GM23248 (cell line): ENCODE measurements around the gene PRPH2. TPM values are rescaled to one million over a fixed set of nuclear protein-coding genes. Genes with fewer than 3 reads are reported as not detected.

Experiments used
- DNase-seq: peaks from one replicate; pipeline ENCODE4 v3.0.0-alpha.2; 2015
- H2AFZ ChIP-seq: fragments of 200-600 bp; sonication (generic); 2 replicates; pipeline ENCODE4 v1.6.1; 2016; ENCODE audit warnings: antibody characterized with exemption
- H3F3A ChIP-seq: fragments of 200-600 bp; sonication (generic); 2 replicates; pipeline ENCODE4 v1.6.1; 2016; ENCODE audit warnings: mild to moderate bottlenecking, antibody characterized with exemption, mixed run types; ENCODE audit not compliant: insufficient read depth
- H3K27ac ChIP-seq: fragments of 200-600 bp; sonication (generic); 2 replicates; pipeline ENCODE4 v1.5.1; 2016; ENCODE audit warnings: mild to moderate bottlenecking
- H3K27me3 ChIP-seq: fragments of 200-600 bp; sonication (generic); replicated peaks from 2 replicates; pipeline ENCODE4 v1.6.1; 2016; ENCODE audit warnings: mild to moderate bottlenecking; ENCODE audit not compliant: insufficient read depth
- H3K36me3 ChIP-seq: fragments of 200-600 bp; sonication (generic); 2 replicates; pipeline ENCODE4 v1.6.1; 2016; ENCODE audit warnings: low read depth, mild to moderate bottlenecking
- H3K4me1 ChIP-seq: fragments of 200-600 bp; sonication (generic); 2 replicates; pipeline ENCODE4 v1.6.1; 2016; ENCODE audit warnings: mild to moderate bottlenecking; ENCODE audit not compliant: insufficient read depth
- H3K4me2 ChIP-seq: fragments of 200-600 bp; sonication (generic); one replicate; pipeline ENCODE4 v1.6.1; 2016; ENCODE audit warnings: mild to moderate bottlenecking; ENCODE audit not compliant: unreplicated experiment
- H3K4me3 ChIP-seq: fragments of 200-600 bp; sonication (generic); 2 replicates; pipeline ENCODE4 v1.5.1; 2016; ENCODE audit warnings: mild to moderate bottlenecking
- H3K79me2 ChIP-seq: fragments of 200-600 bp; sonication (generic); 2 replicates; pipeline ENCODE4 v1.6.1; 2016; ENCODE audit warnings: mild to moderate bottlenecking; ENCODE audit not compliant: insufficient read depth
- H3K9ac ChIP-seq: fragments of 200-600 bp; sonication (generic); 2 replicates; pipeline ENCODE4 v1.6.1; 2016; ENCODE audit warnings: mild to moderate bottlenecking
- H3K9me2 ChIP-seq: fragments of 200-600 bp; sonication (generic); 2 replicates; pipeline ENCODE4 v1.6.1; 2016; ENCODE audit warnings: mixed run types, mild to moderate bottlenecking, moderate library complexity; ENCODE audit not compliant: insufficient read depth
- H3K9me3 ChIP-seq: fragments of 200-600 bp; sonication (generic); one replicate; pipeline ENCODE4 v1.6.1; 2017; ENCODE audit warnings: low read depth
- H4K20me1 ChIP-seq: fragments of 200-600 bp; sonication (generic); 2 replicates; pipeline ENCODE4 v1.6.0; 2016; ENCODE audit not compliant: insufficient read depth
- EZH2 ChIP-seq: fragments of 200-600 bp; sonication (generic); IDR thresholded peaks from 2 replicates; pipeline ENCODE4 v1.6.1; 2018; ENCODE audit warnings: antibody characterized with exemption, mild to moderate bottlenecking; ENCODE audit not compliant: insufficient read depth, poor library complexity, severe bottlenecking
- EZH2phosphoT487 ChIP-seq: fragments of 200-600 bp; sonication (generic); IDR thresholded peaks from 2 replicates; pipeline ENCODE4 v1.6.1; 2018; ENCODE audit warnings: antibody characterized with exemption, moderate library complexity, mild to moderate bottlenecking, low read depth; ENCODE audit not compliant: insufficient read depth
- WGBS, 2 experiments: methylation state at CpG; one replicate each; pipeline ENCODE4 v1.1.6; 2015 to 2017; ENCODE audit warnings: low lambda C conversion rate in 2 of 2, low coverage in 1 of 2; ENCODE audit errors: missing lambda C conversion rate in 2 of 2; 5-methylcytosine and 5-hydroxymethylcytosine counted together
- in situ Hi-C: fragments of 300-500 bp; cut with MboI; formaldehyde crosslinking; loops from 2 replicates; pipeline ENCODE4 v1.15.0; 2020
- polyA plus RNA-seq: library from polyadenylated mRNA; unstranded; fragments of >200 nt; fragmentation: Nextera tagmentation; extraction: Ambion mirVana; gene quantifications from 2 replicates; pipeline ENCODE4 v1.2.1, GENCODE V29; 2016
- total RNA-seq: library from RNA; depleted of rRNA; stranded (reverse); fragments of >200 nt; shearing (Covaris generic); gene quantifications from 2 replicates; pipeline ENCODE4 v1.2.3, GENCODE V29; 2014

The PRPH2 gene
- total and polyA plus RNA-seq, 2 experiments from 2014 or later, result 1.5 to 1.7 TPM

GRCh38 chr6:42693725-42694323, 28.6 kb downstream of the PRPH2 start:
- Histone ChIP-seq H3K4me2 (peak overlapping the region; percentile 44), H3K27me3 (no peaks in the 10 kb centered on the region), H3K4me3 (no peak overlapping the region), H3K36me3 (peaks cover 19% of the 10 kb centered on the region), H3K9me3 (no peaks in the 10 kb centered on the region), H3K9me2 (no peaks in the 10 kb centered on the region), H3K27ac (peak overlapping the region; percentile 80), H3K79me2 (no peaks in the 10 kb centered on the region), H4K20me1 (no peaks in the 10 kb centered on the region), H2AFZ (no peak overlapping the region), H3K9ac (peak overlapping the region; percentile 45), H3K4me1 (peaks cover 73% of the 10 kb centered on the region), H3F3A (peaks cover 76% of the 10 kb centered on the region)
- in situ Hi-C loops, result no loop called here
- 95 to 100% methylated on average over 2 of the region's 2 CpGs for WGBS, 2 experiments
- no peak for TF ChIP-seq EZH2
- peak; percentile 17 for DNase-seq

- H3K4me1 ChIP-seq, result peaks cover 83% of the 10 kb centered on the region
- H3K9me2 ChIP-seq, result no peaks in the 10 kb centered on the region
- no peak overlapping the region for H3K4me3 ChIP-seq
- H3K36me3 ChIP-seq, result peaks cover 24% of the 10 kb centered on the region
- H3K4me2 ChIP-seq, result peak overlapping the region; percentile 33
- H3K27ac ChIP-seq, result peak overlapping the region; percentile 80
- H3K27me3 ChIP-seq, result no peaks in the 10 kb centered on the region
- H3K9ac ChIP-seq, result peak overlapping the region; percentile 45
- H3F3A ChIP-seq, result peaks cover 81% of the 10 kb centered on the region
- no peaks in the 10 kb centered on the region for H3K79me2 ChIP-seq
- H3K9me3 ChIP-seq, result no peaks in the 10 kb centered on the region
- peak; percentile 89 for DNase-seq
- in situ Hi-C loops, result no loop called here
- no peak overlapping the region for H2AFZ ChIP-seq
- H4K20me1 ChIP-seq, result no peaks in the 10 kb centered on the region
- WGBS, 2 experiments, result 41 to 52% methylated on average over 4 of the region's 4 CpGs
- no peak for TF ChIP-seq EZH2
- TF ChIP-seq EZH2phosphoT487, result no peak
Measured at GRCh38 chr6:42692137-42692911, 30.1 kb downstream of the PRPH2 start.

- Histone ChIP-seq H3K4me1 (peaks cover 70% of the 10 kb centered on the region), H3K9me3 (no peaks in the 10 kb centered on the region), H3K27me3 (no peaks in the 10 kb centered on the region), H3F3A (peaks cover 71% of the 10 kb centered on the region), H2AFZ (no peak overlapping the region), H4K20me1 (no peaks in the 10 kb centered on the region), H3K9me2 (no peaks in the 10 kb centered on the region), H3K4me3 (no peak overlapping the region), H3K4me2 (no peak overlapping the region), H3K27ac (peak overlapping the region; percentile 80), H3K9ac (no peak overlapping the region; the same call in 1 of the 2 replicates), H3K36me3 (peaks cover 25% of the 10 kb centered on the region), H3K79me2 (no peaks in the 10 kb centered on the region)
- no peak for DNase-seq
- 44 to 59% methylated on average over 2 of the region's 2 CpGs for WGBS, 2 experiments
- in situ Hi-C loops, result no loop called here
- TF ChIP-seq EZH2, result no peak
- no peak for TF ChIP-seq EZH2phosphoT487
Measured at GRCh38 chr6:42690872-42691271, 31.5 kb downstream of the PRPH2 start.

- TF ChIP-seq EZH2phosphoT487 (no peak), EZH2 (no peak)
- Histone ChIP-seq H3K27me3 (no peaks in the 10 kb centered on the region), H3K4me1 (peaks cover 63% of the 10 kb centered on the region), H3K9ac (no peak overlapping the region; the same call in 1 of the 2 replicates), H3F3A (peaks cover 66% of the 10 kb centered on the region), H2AFZ (no peak overlapping the region), H4K20me1 (no peaks in the 10 kb centered on the region), H3K4me2 (no peak overlapping the region), H3K9me2 (no peaks in the 10 kb centered on the region), H3K36me3 (peaks cover 32% of the 10 kb centered on the region), H3K4me3 (no peak overlapping the region), H3K27ac (peak overlapping the region; percentile 80), H3K9me3 (no peaks in the 10 kb centered on the region), H3K79me2 (no peaks in the 10 kb centered on the region)
- peak; percentile 61 for DNase-seq
- in situ Hi-C loops, result no loop called here
- WGBS, 2 experiments, result 87 to 92% methylated on average over 5 of the region's 5 CpGs
Measured at GRCh38 chr6:42690151-42690702, 32.2 kb downstream of the PRPH2 start.
